HG02938 (cell line): Measurements from ENCODE around the gene APCDD1L.

Experiments
- ATAC-seq: cut with Tn5 transposase; IDR thresholded peaks from one replicate; pipeline ENCODE4 v1.9.1; 2021; ENCODE audit warnings: mild to moderate bottlenecking, moderate library complexity; ENCODE audit not compliant: unreplicated experiment

Gene APCDD1L

DNA sequence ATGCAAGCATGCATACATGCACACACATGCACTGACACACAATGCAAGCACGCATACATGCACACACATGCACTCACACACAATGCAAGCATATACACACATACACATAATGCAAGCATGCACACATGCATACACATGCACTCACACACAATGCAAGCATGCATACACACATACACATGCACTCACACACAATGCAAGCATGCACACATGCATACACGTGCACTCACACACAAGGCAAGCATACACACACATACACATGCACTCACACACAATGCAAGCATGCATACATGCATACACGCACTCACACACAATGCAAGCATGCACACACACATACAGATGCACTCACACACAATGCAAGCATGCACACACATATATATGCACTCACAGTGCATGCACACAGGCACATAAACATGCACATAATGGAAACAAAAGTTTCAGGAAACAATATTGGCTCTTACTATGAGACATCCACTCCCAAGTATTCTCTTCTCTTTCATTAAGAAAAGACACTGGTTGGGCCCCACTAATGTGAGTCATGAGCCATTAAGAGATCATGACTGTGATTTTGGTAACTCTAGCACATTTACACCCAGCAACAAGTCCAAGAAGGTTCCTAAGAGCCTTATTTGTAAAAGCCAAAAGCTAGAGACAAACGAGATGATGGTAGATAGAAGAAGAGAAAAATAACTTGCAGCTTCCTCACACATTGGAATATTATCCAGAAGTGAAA lies 22.2 kb downstream of the APCDD1L start:
- ATAC-seq: no peak

DNA sequence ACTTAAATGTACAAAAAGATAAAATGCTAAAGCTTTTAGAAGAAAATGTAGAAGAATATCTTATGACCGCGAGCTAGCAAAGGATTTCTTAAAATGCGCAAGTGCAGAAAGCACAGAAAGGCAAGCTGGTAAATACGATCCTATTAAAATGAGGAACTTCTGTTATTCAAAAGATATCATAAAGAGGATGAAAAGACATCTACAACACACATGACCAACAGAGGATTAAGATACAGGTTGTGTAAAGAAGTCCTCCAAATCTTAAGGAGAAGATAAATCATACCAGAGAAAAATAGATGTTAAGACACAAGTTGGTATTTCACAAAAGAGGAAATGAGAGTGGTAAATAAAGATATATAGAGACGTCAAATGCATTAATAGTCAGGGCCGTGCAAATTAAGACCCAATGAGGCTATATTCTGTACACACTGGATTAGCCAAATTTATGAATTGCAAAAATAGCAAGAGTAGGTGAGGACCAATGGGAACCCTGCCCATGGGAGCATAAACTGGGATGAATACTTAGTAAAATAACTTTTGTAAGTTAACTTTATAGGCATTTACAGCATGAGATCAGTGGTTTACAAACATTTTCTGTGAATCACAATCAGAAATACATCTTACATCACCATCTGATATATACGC lies 23.0 kb downstream of the APCDD1L start:
- ATAC-seq: no peak

DNA sequence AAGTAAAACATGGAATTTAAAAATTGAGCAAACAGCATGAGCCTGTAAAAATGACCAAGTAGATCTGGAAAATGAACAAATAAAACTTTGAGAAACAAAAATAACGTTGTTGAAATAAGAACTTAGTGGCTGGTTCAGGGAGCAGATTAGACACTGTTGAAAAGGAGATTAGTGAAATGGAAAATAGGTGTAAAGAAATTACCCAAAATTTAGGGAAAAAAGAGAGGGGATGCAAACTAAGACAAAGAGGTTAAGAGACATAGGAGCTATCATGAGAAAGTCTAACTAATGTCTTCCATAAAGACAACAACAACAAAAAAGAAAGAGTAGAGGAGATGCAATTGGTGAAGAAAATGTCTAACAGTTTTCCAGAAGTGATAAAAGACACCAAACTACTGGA lies 29.0 kb downstream of the APCDD1L start:
- no peak for ATAC-seq

DNA sequence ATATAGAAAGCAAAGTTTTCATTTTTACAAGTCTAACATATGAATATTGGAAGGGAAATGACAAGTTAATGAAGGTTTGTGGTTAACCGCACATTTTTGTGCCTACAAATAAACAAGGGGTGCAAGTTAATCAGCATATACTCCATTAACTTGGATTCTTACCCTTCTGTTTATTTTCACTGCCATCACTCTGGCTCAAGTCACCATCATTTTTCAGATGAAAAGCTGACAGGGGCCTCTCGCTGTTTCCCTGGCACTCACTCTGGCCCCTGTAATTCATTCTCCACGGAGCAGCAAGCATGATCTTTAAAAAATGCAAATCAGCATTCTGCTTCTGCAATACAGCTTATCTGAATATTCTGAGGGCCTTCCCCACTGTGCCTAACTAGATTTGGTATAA lies 29.8 kb downstream of the APCDD1L start:
- ATAC-seq: no peak

DNA sequence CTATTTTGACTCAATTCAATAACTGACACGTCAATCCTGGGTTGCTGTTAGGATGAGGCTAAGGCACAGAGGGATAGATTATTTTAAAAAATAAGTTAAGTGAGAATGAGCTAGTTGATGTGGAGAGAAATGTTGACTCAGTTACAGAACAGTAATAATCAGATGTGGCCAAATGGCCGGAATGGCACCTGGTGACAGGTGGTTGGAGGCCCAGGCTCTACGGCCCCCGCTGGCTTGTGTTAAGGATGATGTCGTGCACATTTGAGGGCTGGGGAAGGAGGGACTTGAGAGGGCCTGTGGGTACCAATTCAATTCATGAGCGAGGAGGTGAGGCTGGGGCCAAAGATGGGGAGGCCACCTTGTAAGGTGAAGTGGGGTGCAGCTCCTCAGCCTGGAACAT lies 31.7 kb downstream of the APCDD1L start:
- no peak for ATAC-seq

DNA sequence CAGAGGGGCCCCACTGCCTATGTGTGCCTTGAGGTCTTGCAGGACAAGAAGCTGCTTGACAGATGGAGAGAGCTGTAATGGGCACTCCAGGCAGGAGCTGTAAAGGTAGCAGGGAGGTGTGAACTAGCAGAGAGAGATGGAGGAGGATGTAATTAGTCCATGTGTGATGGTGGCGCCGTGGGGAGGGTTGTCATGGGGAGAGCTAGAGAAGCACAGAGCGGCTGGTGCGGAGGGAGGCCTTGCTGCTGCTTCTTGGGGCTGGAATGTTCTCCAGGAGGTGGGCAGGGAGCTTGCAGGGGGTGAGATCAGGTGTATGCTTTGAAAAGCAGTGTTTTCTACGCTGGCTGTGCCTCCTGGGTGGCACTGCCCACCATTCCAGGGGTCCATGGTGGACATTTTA lies 32.1 kb downstream of the APCDD1L start:
- no peak for ATAC-seq

DNA sequence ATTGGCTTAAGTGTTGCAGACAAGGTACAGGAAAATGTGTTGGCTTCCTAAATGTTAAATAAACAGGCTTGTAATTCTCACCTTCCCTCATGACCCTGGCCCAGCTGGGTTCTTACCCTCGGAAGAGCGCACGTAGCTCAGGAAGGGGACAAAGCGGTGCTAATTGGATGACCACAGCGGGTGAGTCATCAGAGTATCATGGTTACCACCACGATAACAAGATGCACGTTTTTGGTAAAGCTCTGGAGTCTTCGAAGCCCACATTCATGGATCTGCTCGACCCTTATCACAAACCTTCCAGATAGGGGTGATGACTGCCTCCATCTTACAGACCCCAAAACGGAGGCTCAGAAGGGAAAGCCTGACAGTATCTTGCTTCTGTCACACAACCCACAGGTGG lies 32.8 kb downstream of the APCDD1L start:
- no peak for ATAC-seq

DNA sequence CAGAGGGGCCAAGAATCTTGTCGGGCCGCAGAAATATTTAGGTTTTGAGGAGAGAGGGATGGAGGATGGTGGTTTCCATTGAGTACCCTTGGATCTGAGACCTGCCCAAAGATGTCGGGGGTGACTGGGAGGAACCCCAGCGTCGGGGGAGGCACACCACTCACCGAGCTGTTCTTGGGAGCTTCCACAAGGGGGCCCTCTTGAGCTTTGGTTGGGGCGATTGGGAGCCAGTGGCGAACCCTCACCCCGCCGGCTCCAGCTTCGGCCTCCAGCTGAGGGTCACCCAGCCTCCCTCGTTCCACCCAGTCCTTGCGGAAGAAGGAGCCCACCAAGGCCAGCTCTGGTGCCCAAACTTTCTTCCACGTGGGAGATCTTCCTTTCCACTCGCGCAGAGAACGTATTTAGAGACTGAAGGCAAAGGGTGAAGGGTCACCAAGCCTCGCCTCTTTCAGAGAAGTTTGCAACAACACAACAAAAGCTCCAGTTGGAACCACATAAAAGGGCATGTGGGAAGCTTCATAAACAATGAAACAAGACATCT lies 33.6 kb downstream of the APCDD1L start:
- ATAC-seq: no peak

DNA sequence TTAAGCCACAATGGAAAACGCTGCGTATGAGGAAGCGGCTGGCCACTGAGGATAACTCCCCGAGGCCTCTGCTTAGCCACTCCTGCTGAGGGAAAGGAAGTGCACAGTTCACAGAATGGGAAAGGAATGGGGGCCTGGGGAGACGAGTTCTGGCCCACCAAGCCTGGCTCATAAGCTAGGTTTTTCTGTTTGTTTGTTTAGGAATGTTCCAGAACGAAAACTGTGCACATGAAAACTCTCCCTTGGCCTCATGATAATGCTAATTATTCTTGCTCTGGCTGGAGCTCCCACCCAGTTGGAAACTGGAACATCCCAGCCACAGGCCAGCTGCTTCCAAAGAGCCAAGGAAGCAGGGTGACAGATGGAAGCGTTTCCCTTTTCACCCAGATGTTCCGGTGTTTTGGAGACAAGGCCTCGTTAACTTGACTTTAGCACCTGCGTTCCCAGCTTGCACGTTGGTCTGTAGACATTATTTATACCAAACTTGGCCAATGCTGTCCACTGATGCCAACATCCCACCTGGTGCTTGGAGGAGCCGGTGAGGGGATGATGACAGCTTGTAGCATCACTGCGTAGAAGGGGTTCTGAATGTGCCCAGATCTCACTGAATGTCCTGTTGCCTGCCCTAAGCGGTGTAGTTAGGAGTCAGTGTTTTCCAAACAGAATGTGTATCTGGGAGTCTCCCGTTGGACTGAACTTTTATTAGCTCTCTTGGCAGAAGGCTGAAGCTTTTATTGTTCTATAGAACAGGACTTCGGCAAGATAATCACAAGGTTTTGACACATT lies 34.5 kb downstream of the APCDD1L start:
- ATAC-seq: no peak

DNA sequence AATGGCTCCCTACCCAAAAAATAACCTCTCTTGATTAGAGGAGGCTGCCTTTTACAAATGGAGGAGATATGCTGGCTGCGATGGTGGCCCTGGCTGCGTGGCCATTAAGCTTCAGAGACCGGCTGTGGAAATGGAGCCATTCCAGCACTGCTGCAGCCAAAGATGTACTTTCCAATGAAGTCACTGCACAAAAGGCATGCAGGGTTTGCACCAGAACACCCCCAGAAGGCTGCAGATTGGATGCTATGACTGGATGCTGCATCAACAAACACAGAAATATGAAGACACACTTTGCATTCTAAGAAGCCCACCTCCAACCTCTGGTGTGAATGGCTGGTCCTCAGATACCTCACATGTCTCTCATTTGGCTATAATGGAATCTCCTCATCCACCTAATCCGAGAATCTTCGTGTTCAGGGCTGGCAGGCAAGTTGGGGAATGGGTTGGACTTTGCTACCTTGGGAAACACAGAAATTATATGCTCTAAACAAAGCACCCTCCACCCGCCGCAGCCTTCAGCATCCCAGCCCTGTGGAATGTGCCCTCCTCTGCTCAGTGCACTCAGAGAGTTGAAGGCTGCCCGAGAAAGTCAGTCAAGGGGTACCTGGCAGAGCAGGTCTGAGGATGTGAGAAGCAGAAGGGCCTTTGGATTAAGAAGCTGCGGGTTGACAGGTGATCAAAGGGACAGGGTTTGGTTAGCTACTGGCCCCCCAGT lies 35.3 kb downstream of the APCDD1L start:
- no peak for ATAC-seq

DNA sequence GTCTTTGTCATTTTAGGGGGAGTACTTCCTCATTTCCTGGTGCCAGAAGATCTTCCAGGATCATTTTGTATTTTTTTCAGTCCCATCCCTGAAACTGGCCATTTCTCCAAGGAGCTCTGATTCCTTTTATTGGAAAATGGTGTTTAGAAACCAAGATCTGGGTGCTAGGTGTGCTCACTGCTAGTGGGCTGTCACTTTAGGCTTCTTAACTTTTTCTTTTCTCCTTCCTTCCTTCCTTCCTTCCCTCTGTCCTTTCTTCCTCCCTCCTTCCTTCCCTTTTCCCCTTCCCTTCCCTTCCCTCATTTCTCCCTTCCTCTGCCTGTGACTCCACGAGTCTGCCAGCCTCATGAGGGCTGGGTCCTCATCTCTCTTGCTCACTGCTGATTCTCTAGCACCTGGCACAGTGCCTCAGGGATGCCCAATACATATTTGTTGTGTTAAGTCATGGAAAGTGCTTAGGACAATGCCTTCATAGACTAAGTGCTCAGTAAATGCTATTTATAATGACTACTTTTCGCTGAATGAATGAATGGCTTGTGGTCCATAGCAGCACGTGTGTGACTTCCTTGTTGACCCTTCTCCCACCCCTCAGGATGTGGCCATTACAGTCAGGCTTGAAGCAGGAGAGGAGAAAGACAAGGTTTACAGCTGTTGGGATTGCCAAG lies 36.9 kb downstream of the APCDD1L start:
- ATAC-seq: no peak

DNA sequence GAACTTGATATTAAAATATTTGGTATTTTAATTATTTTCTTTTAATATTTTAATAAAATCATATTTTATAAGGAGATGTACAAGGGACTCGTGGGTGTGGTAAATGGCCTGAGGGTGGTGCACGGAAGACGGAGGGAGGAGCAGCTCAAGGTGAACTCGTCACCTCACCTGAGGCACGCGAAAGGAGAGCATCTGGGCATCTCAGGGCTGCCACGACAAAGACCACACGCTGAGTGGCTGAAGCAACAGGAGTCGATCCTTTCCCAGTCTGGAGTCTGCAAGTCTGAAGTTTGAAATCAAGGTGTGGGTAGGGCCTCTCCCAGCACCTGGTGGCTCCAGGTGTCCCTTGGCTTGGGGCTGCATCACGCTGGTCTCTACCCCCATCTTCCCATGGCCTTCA lies 39.7 kb downstream of the APCDD1L start:
- ATAC-seq: no peak

DNA sequence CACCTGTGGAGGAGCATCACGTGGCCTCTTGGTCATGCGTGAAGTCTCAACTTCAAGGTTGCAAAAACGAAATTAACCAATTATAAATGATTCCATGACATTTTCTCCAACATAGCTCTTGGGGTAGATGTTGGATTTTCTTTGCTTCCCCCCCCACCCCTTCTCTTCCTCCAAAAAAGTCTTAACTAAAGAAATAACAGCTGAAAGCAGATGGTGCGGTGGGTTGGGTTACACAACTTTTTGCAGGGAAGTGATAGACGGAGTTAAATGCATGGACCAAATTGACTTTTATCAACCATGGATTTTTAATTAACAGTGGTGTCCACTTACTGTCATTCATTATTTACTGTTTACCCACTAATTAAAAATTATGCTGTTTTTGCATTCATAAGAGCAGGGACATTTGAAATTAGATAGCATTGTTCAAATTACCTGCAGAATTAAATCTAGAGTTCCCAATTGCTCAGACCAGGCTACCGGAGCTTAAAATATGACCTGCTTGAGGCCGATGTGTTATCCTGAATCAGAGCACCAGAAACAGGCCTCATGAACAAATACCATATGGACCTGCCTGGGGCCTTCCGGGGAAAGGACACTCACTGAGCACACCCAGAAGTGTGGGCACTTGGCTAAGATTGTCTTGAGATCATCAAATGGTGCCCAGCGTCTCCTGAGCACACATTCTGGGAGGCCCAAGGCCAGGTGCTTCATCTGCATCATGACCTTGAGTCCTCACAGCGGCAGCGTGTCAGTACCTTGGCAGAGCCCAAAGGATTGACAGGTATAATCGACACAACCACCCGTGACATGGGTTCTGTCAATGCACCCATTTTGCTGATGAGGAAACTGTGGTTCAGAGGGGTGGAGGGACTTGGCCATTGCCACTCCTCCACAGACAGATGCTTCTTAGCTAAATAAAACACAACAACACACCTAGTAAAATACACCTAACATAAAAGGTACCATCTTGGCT lies 41.5 kb downstream of the APCDD1L start:
- no peak for ATAC-seq

DNA sequence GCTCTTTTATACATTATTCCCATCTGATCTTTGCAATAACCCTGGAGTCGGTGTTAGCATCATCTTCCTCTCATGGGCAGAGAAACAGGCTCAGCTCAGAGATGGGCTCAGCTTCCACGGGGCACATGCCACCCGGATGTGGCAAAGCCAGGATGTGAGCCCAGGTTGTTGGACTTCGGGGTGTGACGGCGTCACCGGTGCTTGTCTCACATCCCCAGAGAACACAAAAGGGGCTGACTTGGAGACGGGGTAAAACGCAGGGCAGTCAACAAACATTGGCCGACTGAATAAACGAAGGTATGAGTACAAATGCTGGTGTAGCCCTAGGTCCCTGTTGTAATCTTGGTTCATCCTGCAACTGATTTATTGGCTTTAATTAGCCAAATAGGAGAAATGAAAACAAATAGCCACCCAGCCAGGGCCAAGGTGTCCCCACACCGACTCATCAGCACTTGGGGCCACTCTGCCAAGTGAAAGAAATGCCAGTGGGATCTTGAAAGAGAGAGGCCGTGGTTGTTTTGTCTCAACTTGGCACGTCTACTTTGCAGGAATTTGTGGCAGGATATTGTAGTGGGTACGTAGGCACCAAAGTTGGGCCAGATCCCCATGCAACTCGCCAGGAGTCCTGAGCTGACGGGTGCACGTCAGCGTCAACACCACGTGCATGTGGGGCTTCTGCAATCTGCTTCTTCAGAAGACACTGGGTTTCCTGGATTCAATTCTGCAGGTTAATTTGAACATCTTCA lies 42.8 kb downstream of the APCDD1L start:
- no peak for ATAC-seq

DNA sequence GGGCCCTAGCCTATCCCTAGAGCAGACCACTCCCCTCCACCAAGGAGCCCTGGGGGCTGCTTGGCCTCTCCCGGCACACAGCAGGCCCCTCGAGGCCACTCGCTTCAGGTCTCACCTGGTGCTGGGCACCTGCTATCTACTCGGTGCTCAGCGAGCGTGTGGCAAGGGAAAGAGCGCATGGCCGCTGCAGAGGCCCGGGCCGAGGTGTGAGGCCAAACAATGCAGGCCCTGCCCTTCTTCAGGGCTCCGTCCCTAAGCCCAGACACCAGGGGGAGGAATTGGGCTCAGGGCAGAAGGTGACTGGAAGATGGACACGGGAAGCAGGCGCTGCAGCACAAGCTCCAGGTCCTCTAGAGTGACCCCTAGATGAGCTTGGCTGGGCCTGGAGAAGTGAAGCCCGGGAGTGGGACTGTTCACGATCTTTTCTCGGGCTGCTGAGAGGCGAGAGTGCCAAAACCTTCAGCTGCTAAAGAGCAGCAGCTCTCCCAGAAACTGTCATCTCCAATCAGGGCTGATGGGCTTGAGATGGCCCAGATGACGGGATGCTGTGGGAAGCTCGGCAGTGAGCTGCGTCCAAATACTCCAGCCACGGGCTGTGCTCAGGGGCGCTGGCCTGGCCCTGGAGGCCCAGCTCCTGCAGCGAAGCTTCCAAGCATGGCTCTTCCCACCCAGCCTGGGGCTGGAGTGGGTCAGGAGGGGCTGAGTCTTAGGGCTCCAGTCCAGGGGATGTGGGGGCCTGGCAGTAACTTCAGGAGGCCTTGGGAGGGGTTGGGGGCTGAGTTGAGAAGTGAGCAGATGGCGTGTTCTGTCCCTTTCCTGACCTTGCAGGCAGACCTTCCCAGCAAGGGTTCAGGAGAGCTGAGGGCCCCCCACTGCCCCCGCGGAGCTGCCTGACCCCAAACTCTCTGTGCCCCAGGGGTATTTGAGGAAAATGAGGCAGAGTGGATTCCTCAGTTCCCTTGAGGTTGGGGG lies 43.7 kb downstream of the APCDD1L start:
- no peak for ATAC-seq

DNA sequence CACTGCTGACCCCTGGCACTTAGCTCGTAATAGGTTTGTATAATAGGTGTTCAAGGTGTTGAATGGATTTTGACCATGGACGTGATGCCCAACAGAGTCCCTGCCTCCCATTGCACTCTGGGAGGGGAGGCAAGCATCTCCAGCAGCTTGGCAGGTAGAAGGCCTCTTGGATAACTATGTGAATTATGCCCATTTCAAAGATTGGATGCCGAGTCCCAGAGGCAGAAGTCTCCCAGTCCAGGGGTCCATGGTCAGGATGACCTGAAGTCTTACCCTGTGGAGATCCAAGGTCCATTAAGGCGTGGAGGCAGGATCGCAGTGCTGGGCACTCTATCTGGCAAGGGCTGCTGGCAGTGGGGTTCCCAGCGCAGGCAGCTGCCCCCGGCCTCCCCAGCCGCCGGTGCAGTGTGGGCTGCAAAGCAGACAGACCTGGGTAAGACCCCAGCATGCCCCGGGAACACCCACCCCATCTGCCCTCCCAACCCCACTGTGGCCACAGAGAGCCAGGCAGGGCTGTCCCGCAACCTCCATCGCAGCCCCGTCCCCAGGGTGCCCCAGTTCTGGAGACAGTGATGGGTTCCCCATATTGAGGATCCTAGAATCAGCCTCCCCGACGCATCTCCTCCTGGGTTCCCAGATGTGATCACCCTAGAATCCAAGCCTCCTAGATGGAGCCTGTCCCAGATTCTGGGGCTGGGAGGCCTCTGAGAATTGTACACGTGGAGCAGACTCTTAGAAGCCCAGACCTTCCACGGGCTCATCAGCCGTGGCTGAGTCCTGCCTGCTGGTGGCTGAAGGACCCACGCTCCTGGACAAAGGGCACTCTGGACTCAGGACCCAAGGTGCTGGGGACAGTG lies 44.6 kb downstream of the APCDD1L start:
- no peak for ATAC-seq

DNA sequence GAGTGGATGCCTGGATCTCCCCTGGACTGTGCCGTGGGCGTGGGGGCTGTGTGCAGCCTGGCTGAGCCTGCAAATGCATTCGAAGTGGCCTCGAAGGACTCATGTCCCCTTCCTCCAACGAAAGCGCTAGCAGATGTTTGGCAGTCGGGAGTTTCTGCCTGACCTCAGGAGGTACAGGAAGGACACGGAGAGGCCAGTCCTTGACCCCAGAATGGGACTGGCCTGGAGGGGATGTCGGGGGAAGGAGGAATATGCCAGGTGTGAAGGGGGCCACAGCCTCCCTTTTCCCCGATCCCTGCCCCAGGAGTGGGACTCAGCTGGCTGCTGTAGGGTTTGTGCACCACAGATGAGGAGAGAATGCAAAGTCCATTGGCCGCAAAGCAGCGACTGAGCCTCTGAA lies 45.6 kb downstream of the APCDD1L start:
- no peak for ATAC-seq
